Stomach (tissue), 4 donors: Measurements from ENCODE around the gene NGB.

Experiments used
- CTCF ChIP-seq, 7 experiments: fragments of 450-650 bp in 4 of 7; fragments of 200-600 bp in 3 of 7; sonication (generic) in 3 of 7; IDR thresholded peaks; one replicate each; pipeline ENCODE4 v1.5.1; 2016 to 2019; ENCODE audit warnings: antibody characterized with exemption in 7 of 7, control low read depth in 2 of 7, mild to moderate bottlenecking in 1 of 7
- EP300 ChIP-seq: sonication (generic); formaldehyde crosslinking; IDR thresholded peaks from one replicate; pipeline ENCODE4 v1.6.1; 2017; ENCODE audit warnings: antibody characterized with exemption

- TF ChIP-seq CTCF (IDR thresholded peaks at IDR 0.05) (no peak), EP300 (no peak)
These were observed 10.4 kb downstream of the NGB start for GRCh38 chr14:77260631-77261030.
